Measurements from ENCODE around the gene AKT2.

The AKT2 gene

GRCh38 chr19:40231057-40231456 is 54.1 kb downstream of the AKT2 start:
- H3K4me3 ChIP-seq (ENCODE audit: low read depth, low read length): no peak overlapping the region
- TF ChIP-seq CTCF (IDR thresholded peaks at IDR 0.05; ENCODE audit: borderline replicate concordance, insufficient read depth, low read depth, low read length): no peak

GRCh38 chr19:40229926-40230417 is 55.2 kb downstream of the AKT2 start:
- H3K4me3 ChIP-seq (ENCODE audit: low read depth, low read length): no peak overlapping the region
- TF ChIP-seq CTCF (IDR thresholded peaks at IDR 0.05; ENCODE audit: borderline replicate concordance, insufficient read depth, low read depth, low read length): no peak

GRCh38 chr19:40229484-40229883 is 55.7 kb downstream of the AKT2 start:
- TF ChIP-seq CTCF (IDR thresholded peaks at IDR 0.05; ENCODE audit: borderline replicate concordance, insufficient read depth, low read depth, low read length): no peak
- H3K4me3 ChIP-seq (ENCODE audit: low read depth, low read length): no peak overlapping the region

GRCh38 chr19:40228863-40229262 is 56.3 kb downstream of the AKT2 start:
- TF ChIP-seq CTCF (IDR thresholded peaks at IDR 0.05; ENCODE audit: borderline replicate concordance, insufficient read depth, low read depth, low read length): no peak
- H3K4me3 ChIP-seq (ENCODE audit: low read depth, low read length): no peak overlapping the region

- TF ChIP-seq CTCF (IDR thresholded peaks at IDR 0.05; ENCODE audit: borderline replicate concordance, insufficient read depth, low read depth, low read length): no peak
- no peak overlapping the region for H3K4me3 ChIP-seq (ENCODE audit: low read depth, low read length)
Measured at GRCh38 chr19:40228346-40228745, 56.8 kb downstream of the AKT2 start.

- H3K4me3 ChIP-seq (ENCODE audit: low read depth, low read length): no peak overlapping the region
- TF ChIP-seq CTCF (IDR thresholded peaks at IDR 0.05; ENCODE audit: borderline replicate concordance, insufficient read depth, low read depth, low read length): peak; percentile 32; the same call in 1 of the 2 replicates
Measured at GRCh38 chr19:40225440-40226305, 59.5 kb downstream of the AKT2 start.
